22Rv1 (cell line): ENCODE results near the gene PCSK6.

Experiments
- CTCF ChIP-seq: fragments of 450-650 bp; IDR thresholded peaks from 2 replicates; pipeline ENCODE4 v1.5.1; 2017; ENCODE audit warnings: mild to moderate bottlenecking
- ZFX ChIP-seq: fragments of 450-650 bp; IDR thresholded peaks from 2 replicates; pipeline ENCODE4 v1.6.1; 2017; ENCODE audit warnings: antibody characterized with exemption, borderline replicate concordance

GRCh38 chr15:101390462-101390861 is 99.0 kb downstream of the PCSK6 start:
- TF ChIP-seq CTCF (no peak), ZFX (no peak)
